ENCODE measurements around the gene PTPN3. TPM values are rescaled to one million over a fixed set of nuclear protein-coding genes. Genes with fewer than 3 reads are reported as not detected.
A peak's percentile ranks its signal among the peaks of the same experiment; 100 is the strongest.

PTPN3 gene
- total and polyA plus RNA-seq, 2 donors (not counting 1 experiment from before 2014, with no cell fraction given) = 1.4 to 2.3 TPM

DNA sequence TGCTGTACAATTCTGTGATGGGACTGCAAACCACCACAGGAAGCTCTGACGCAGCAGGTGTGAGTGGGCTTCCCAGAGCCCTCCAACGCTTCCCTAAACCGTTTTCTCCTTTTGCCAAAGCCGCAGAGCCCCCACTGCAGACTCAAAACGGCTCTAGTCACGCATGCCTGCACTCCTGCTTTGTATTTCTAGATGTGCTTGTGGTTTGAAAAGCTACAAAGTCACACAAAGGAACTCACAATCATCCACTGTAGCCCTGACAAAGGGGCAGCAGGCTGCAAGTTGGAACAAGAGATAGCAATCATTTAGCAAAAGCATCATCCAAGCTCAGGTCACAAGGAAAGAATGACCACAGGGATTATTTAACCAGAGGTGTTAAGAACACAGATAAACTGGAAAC is 79.3 kb downstream of the PTPN3 start:
- Histone ChIP-seq H3K27ac (ENCODE audit: insufficient read depth, low read length) (no peak overlapping the region), H4K20me1 (ENCODE audit: control insufficient read depth, extremely low read depth, insufficient read depth, low read length) (no peaks in the 10 kb centered on the region), H3K79me2 (ENCODE audit: control insufficient read depth, insufficient read depth, low read length) (no peaks in the 10 kb centered on the region), H3K9me3 (ENCODE audit: control insufficient read depth, insufficient read depth, low read depth, low read length) (no peaks in the 10 kb centered on the region), H3K4me3 (replicated peaks in 1 of 4; ENCODE audit: control extremely low read depth in 1 of 4, insufficient read depth in 1 of 4, low read depth in 3 of 4, low read length in 4 of 4) (no peak overlapping the region), H3K9ac (ENCODE audit: insufficient read depth, low read length) (no peak overlapping the region), H3K27me3 (ENCODE audit: control insufficient read depth, insufficient read depth, low read length) (no peaks in the 10 kb centered on the region), H3K4me1 (ENCODE audit: control insufficient read depth, extremely low read depth, insufficient read depth, low read length) (no peaks in the 10 kb centered on the region), H2AFZ (ENCODE audit: low read length) (no peak overlapping the region), H3K36me3 (ENCODE audit: control insufficient read depth, insufficient read depth, low read length) (no peaks in the 10 kb centered on the region), H3K4me2 (ENCODE audit: extremely low read depth, insufficient read depth, low read length) (no peak overlapping the region)
- TF ChIP-seq, protein P1, sequence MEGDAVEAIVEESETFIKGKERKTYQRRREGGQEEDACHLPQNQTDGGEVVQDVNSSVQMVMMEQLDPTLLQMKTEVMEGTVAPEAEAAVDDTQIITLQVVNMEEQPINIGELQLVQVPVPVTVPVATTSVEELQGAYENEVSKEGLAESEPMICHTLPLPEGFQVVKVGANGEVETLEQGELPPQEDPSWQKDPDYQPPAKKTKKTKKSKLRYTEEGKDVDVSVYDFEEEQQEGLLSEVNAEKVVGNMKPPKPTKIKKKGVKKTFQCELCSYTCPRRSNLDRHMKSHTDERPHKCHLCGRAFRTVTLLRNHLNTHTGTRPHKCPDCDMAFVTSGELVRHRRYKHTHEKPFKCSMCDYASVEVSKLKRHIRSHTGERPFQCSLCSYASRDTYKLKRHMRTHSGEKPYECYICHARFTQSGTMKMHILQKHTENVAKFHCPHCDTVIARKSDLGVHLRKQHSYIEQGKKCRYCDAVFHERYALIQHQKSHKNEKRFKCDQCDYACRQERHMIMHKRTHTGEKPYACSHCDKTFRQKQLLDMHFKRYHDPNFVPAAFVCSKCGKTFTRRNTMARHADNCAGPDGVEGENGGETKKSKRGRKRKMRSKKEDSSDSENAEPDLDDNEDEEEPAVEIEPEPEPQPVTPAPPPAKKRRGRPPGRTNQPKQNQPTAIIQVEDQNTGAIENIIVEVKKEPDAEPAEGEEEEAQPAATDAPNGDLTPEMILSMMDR (conservative IDR thresholded peaks at IDR 0.05 in 1 of 2, IDR thresholded peaks at IDR 0.05 in 1 of 2; ENCODE audit: low read depth in 1 of 2, low read length in 2 of 2) = no peak
- TF ChIP-seq EZH2 (IDR thresholded peaks at IDR 0.05; ENCODE audit: low read length, missing control alignments) = no peak
- DNase-seq (ENCODE audit: low read depth in 2 of 2) = peak in 1 of 2 donors; percentile 46

DNA sequence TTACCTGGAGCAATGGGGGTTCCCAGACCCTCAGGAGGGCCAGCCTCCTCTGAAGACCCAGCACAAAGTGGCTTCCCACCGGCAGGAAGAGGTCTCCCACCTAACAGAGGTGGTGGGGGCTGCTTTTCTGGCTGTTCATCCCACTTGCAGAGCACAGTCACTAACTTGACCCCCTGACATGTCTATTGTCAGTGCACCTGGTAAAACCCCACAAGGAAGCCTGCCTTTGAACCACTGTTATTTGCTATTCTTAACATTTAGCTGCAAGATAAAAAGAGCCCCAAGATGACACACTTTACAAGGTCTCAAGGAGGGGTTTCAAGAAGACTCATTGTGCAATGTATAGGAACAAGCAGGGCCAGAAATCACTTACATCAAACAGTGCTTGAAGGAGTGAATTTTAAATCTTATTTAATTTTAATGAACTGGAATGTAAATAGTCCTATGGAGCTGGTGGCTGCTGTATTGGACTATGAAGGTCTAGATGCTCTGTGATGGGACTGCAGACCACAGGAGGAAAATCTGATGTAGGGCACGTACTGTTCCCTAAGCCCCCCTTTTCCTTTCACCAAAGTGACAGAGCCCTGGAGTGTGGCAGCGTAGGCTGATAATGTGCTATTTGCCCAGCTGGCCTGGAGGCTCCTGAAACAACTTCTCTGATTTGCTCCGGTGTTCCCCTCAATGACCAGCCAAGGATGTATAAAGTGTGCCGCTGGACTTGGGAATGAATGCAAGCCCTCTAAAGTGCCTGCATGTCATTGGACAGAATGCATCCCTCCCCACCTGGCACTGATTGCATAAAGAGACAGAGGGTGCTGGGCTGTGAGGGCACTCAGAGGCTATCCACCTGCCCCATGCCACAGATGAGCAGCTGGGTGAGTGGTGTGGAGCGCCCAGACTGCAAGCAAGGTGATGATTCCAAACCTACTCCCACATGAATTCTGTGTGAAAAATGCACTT is 80.2 kb downstream of the PTPN3 start:
- Histone ChIP-seq H3K9ac (ENCODE audit: insufficient read depth, low read length) (no peak overlapping the region), H3K4me2 (ENCODE audit: extremely low read depth, insufficient read depth, low read length) (no peak overlapping the region), H3K27ac (ENCODE audit: insufficient read depth, low read length) (no peak overlapping the region), H3K4me3 (replicated peaks in 1 of 4; ENCODE audit: control extremely low read depth in 1 of 4, insufficient read depth in 1 of 4, low read depth in 3 of 4, low read length in 4 of 4) (no peak overlapping the region), H3K9me3 (ENCODE audit: control insufficient read depth, insufficient read depth, low read depth, low read length) (no peaks in the 10 kb centered on the region), H2AFZ (ENCODE audit: low read length) (no peak overlapping the region), H4K20me1 (ENCODE audit: control insufficient read depth, extremely low read depth, insufficient read depth, low read length) (no peaks in the 10 kb centered on the region), H3K36me3 (ENCODE audit: control insufficient read depth, insufficient read depth, low read length) (no peaks in the 10 kb centered on the region), H3K79me2 (ENCODE audit: control insufficient read depth, insufficient read depth, low read length) (no peaks in the 10 kb centered on the region), H3K27me3 (ENCODE audit: control insufficient read depth, insufficient read depth, low read length) (no peaks in the 10 kb centered on the region), H3K4me1 (ENCODE audit: control insufficient read depth, extremely low read depth, insufficient read depth, low read length) (no peaks in the 10 kb centered on the region)
- TF ChIP-seq EZH2 (IDR thresholded peaks at IDR 0.05; ENCODE audit: low read length, missing control alignments) = no peak
- TF ChIP-seq, protein P1 (conservative IDR thresholded peaks at IDR 0.05 in 1 of 2, IDR thresholded peaks at IDR 0.05 in 1 of 2; ENCODE audit: low read depth in 1 of 2, low read length in 2 of 2) = no peak
- DNase-seq (ENCODE audit: low read depth in 2 of 2) = no peak

DNA sequence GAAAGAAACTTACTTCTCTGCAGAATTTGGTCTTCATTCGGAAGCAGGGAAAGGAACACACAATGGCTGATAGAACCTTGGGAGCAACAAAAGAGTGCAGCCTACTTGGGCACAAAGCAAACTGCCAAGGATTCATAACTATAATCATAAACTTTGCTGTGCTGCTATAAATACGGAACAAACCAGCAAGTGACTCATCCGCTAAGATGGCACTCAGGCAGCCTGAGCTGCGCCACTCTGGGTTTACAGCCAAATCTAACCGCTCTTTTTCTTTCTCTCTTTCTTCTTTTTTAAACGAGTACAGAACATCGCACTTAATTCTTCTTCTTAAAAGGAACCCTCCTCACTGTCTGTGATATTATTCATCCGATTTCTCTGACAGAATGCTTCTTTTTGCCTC is 81.1 kb downstream of the PTPN3 start:
- Histone ChIP-seq H4K20me1 (ENCODE audit: control insufficient read depth, extremely low read depth, insufficient read depth, low read length) (no peaks in the 10 kb centered on the region), H3K27me3 (ENCODE audit: control insufficient read depth, insufficient read depth, low read length) (no peaks in the 10 kb centered on the region), H3K79me2 (ENCODE audit: control insufficient read depth, insufficient read depth, low read length) (no peaks in the 10 kb centered on the region), H3K9ac (ENCODE audit: insufficient read depth, low read length) (no peak overlapping the region), H3K4me3 (replicated peaks in 1 of 4; ENCODE audit: control extremely low read depth in 1 of 4, insufficient read depth in 1 of 4, low read depth in 3 of 4, low read length in 4 of 4) (no peak overlapping the region), H2AFZ (ENCODE audit: low read length) (no peak overlapping the region), H3K9me3 (ENCODE audit: control insufficient read depth, insufficient read depth, low read depth, low read length) (no peaks in the 10 kb centered on the region), H3K4me1 (ENCODE audit: control insufficient read depth, extremely low read depth, insufficient read depth, low read length) (peaks cover 1% of the 10 kb centered on the region), H3K36me3 (ENCODE audit: control insufficient read depth, insufficient read depth, low read length) (no peaks in the 10 kb centered on the region), H3K4me2 (ENCODE audit: extremely low read depth, insufficient read depth, low read length) (peak overlapping the region; percentile 8), H3K27ac (ENCODE audit: insufficient read depth, low read length) (no peak overlapping the region)
- DNase-seq (ENCODE audit: low read depth in 2 of 2) = peak; percentile 34 to 36
- TF ChIP-seq EZH2 (IDR thresholded peaks at IDR 0.05; ENCODE audit: low read length, missing control alignments) = no peak
- TF ChIP-seq, protein P1 (conservative IDR thresholded peaks at IDR 0.05 in 1 of 2, IDR thresholded peaks at IDR 0.05 in 1 of 2; ENCODE audit: low read depth in 1 of 2, low read length in 2 of 2) = no peak
